Aorta (tissue), 5 donors: ENCODE data around the gene CRYBB1. TPM values are rescaled to one million over a fixed set of nuclear protein-coding genes. Genes with fewer than 3 reads are reported as not detected.
A peak's percentile ranks its signal among the peaks of the same experiment; 100 is the strongest.

Source experiments
- ATAC-seq: fragments of 200-7000 bp; cut with Tn5 transposase; one replicate; pipeline ENCODE4 v1.9.1; 2022; ENCODE audit warnings: moderate library complexity; ENCODE audit not compliant: low FRiP score
- DNase-seq, 2 donors: peaks; one replicate each; pipeline ENCODE4 v3.0.0-alpha.2; 2020
- H3K27ac ChIP-seq, 2 donors: one replicate each; pipeline ENCODE4 v1.5.1; 2013; ENCODE audit warnings: low read length in 2 of 2, mild to moderate bottlenecking in 2 of 2, moderate library complexity in 2 of 2, control low read depth in 1 of 2, inconsistent platforms in 1 of 2, low read depth in 1 of 2
- H3K27me3 ChIP-seq, 2 donors: one replicate each; pipeline ENCODE4 v1.6.1; 2013; ENCODE audit warnings: control low read depth in 1 of 2, low read length in 1 of 2, mild to moderate bottlenecking in 1 of 2, moderate library complexity in 1 of 2; ENCODE audit not compliant: insufficient read depth in 2 of 2, control insufficient read depth in 1 of 2
- H3K36me3 ChIP-seq, 2 donors: one replicate each; pipeline ENCODE4 v1.6.1; 2013; ENCODE audit warnings: control low read depth in 1 of 2, low read length in 1 of 2, mild to moderate bottlenecking in 1 of 2; ENCODE audit not compliant: insufficient read depth in 2 of 2, control insufficient read depth in 1 of 2
- H3K4me1 ChIP-seq, 2 donors: one replicate each; pipeline ENCODE4 v1.6.1; 2013; ENCODE audit warnings: low read length in 2 of 2, control low read depth in 1 of 2, mild to moderate bottlenecking in 1 of 2, moderate library complexity in 1 of 2; ENCODE audit not compliant: insufficient read depth in 2 of 2, control insufficient read depth in 1 of 2
- H3K4me3 ChIP-seq, 2 donors: one replicate each; pipeline ENCODE4 v1.5.1; 2013; ENCODE audit warnings: low read length in 2 of 2, control low read depth in 1 of 2, mild to moderate bottlenecking in 1 of 2
- H3K9me3 ChIP-seq: one replicate; pipeline ENCODE4 v1.6.1; 2013; ENCODE audit warnings: mild to moderate bottlenecking, low read length; ENCODE audit not compliant: control insufficient read depth
- WGBS, 2 donors: extraction: QIAGEN DNeasy Blood & Tissue Kit; methylation state at CpG; one replicate each; pipeline ENCODE4 v1.1.7; 2013; 5-methylcytosine and 5-hydroxymethylcytosine counted together
- intact Hi-C, 2 donors: fragments of 100-400 bp; cut with DNase I; formaldehyde crosslinking; loops; one replicate each; pipeline versions ENCODE4 v1.14.2 to v1.15.0; 2022
- polyA plus RNA-seq, 2 donors: library from polyadenylated mRNA; stranded (reverse); fragments of 200-250 nt; gene quantifications; one replicate each; pipeline ENCODE4 v1.2.3, GENCODE V29; 2013
- total RNA-seq, 2 donors: library from RNA; stranded (reverse); fragmentation: NEBNext Ultra II Directional; extraction: Animal tissue kit (Norgen Biotek cat#: 25700); gene quantifications; one replicate each; pipeline ENCODE4 v1.2.1, GENCODE V29; 2021
- donor health status: healthy with polysubstance abuse.
- donor health status: Bipolar disorder and iron deficiency.
- donor health status: DM: no; HTN: no; CAD: no.
- donor health status: DM: no; HTN: no; CAD: no.
- donor health status: DM: yes; HTN: yes; CAD: no.

The CRYBB1 gene
- total and polyA plus RNA-seq, 4 donors = 0.43 to 4.4 (median 1.4) TPM

DNA sequence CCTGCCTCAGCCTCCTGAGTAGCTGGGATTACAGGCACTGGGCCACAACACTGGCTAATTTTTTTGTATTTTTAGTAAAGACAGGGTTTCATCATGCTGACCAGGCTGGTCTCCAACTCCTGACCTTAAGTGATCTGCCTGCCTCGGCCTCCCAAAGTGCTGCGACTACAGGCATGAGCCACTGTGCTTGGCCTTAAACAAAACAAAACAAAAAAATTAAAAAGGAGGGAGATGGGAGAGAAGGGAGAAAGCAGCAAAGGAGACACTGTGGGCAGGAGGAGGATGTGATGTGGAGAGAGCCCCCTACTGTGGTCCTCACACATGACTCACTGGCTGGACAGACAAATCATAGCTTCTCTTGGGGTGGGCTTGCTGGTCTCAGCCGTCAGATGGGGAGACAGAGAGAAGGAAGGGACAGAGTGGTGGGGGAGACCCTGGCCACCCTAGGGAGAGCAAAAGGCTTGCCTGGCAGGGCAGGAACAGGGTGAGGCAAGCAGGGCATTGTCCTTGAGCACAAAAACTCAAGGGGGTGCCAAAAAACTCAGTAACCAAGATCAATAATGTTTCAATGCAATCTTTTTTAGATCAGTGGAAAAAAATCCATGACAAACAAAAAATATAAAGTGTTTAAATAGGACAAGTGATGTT, 59.5 kb downstream of the CRYBB1 start:
- Histone ChIP-seq H3K4me3 (no peak overlapping the region), H3K27me3 (no peaks in the 10 kb centered on the region), H3K27ac (no peak overlapping the region), H3K36me3 (no peaks in the 10 kb centered on the region), H3K9me3 (no peaks in the 10 kb centered on the region), H3K4me1 (no peaks in the 10 kb centered on the region)
- ATAC-seq (peak; percentile 29), DNase-seq (no peak)
- intact Hi-C loops = no loop called here
- WGBS, 2 donors = 22 to 25% methylated on average over 3 of the region's 3 CpGs

DNA sequence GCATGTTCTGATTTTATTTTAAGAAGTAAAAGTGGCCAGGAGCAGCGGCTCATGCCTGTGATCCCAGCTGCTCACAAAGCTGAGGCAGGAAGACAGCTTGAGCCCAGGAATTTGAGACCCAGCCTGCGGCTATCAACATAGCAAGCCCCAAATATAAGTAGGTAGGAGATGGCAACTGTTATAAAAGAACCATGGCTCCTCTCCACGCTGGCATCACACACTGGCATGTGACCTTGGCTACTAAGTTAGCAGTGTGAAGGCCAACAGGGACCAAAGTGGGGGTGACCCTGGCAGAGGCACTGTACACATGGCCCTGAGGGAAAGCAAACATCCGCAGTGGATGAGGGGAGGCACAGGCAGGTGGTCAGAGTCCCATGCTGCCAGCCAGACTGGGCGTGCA, 60.9 kb downstream of the CRYBB1 start:
- Histone ChIP-seq H3K27ac (no peak overlapping the region), H3K4me3 (no peak overlapping the region), H3K27me3 (no peaks in the 10 kb centered on the region), H3K9me3 (no peaks in the 10 kb centered on the region), H3K4me1 (no peaks in the 10 kb centered on the region), H3K36me3 (no peaks in the 10 kb centered on the region)
- WGBS, 2 donors = 77 to 87% methylated on average over 5 of the region's 5 CpGs
- DNase-seq (no peak), ATAC-seq (no peak)
- intact Hi-C loops = no loop called here

DNA sequence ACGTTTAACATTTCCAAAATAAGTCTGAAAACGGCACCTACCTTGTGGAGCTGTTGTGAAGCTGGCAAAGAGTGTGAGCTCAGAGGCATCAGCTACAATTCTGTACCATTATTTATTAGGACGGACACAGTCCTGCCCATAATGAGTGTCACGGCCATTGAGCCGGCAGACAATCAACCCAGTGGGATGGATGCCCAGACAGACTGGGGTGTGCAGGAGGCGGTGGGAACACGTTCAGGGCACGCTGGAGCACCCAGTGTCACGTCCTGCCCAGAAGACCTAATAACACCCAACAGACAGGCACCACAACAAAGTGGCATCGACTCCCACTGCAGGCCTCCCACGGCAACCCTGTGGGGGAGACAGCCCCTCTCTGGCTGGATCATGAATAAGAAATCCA, 62.3 kb downstream of the CRYBB1 start:
- Histone ChIP-seq H3K4me1 (no peaks in the 10 kb centered on the region), H3K4me3 (no peak overlapping the region), H3K27ac (no peak overlapping the region), H3K27me3 (no peaks in the 10 kb centered on the region), H3K36me3 (no peaks in the 10 kb centered on the region), H3K9me3 (no peaks in the 10 kb centered on the region)
- DNase-seq (no peak), ATAC-seq (no peak)
- intact Hi-C loops = no loop called here
- WGBS, 2 donors = 90 to 92% methylated on average over 11 of the region's 11 CpGs

DNA sequence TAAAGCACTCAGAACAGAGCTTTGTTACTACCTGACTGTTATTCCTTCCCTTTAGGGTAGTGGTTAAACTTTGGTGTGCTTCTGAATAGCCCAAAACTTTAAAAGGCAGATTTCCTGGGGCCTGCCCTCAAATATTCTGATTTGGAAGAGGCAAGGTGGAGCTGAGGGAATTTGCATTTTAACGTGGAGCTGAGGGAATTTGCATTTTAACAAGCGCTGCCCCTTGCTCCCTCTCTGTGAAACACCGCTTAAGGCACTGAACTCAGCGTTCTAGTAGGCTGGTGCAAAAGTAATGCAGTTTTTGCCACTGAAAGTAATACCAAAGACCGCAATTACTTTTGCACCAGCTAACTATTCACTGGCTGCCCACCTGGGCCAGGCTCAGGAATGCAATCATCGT, 62.9 kb downstream of the CRYBB1 start:
- Histone ChIP-seq H3K4me1 (no peaks in the 10 kb centered on the region), H3K27ac (no peak overlapping the region), H3K9me3 (no peaks in the 10 kb centered on the region), H3K36me3 (no peaks in the 10 kb centered on the region), H3K4me3 (no peak overlapping the region), H3K27me3 (no peaks in the 10 kb centered on the region)
- ATAC-seq = no peak
- WGBS, 2 donors = 80 to 84% methylated on average over 6 of the region's 6 CpGs
- DNase-seq = no peak
- intact Hi-C loops = no loop called here

DNA sequence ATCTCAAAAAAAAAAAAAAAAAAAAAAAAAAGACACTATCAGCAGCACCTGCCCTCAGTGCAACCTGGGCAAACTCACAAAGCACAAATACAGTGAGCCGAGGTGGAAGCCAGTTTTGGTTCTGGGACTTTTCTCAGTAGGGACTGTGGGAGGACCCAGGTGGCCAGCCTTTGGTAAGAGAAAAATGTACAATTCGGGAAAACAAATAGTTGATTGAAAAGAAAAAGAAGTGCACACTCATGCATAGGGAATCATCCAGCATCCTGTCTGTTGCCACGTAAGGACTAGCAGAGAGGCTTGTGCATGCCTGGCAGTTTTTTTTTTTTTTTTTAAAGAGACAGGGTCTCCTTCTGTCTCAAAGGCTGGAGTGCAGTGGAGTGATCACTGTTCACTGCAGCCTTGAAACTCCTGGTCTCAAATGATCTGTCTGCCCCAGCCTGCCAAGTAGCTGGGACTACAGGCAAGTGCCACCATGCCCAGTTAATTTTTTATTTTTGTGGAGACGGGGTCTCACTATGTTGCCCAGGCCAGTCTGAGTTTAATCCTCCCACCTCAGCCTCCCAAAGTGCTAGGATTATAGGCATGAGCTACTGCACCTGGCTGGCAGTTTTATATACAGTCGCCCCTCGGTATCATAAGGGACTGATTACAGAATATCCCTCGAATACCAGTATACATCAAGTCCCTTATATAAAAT, 64.6 kb downstream of the CRYBB1 start:
- no peaks in the 10 kb centered on the region for H3K4me1 ChIP-seq
- ATAC-seq = no peak
- DNase-seq = no peak
- H3K4me3 ChIP-seq = no peak overlapping the region
- no peak overlapping the region for H3K27ac ChIP-seq
- H3K27me3 ChIP-seq = no peaks in the 10 kb centered on the region
- 66 to 67% methylated on average over 7 of the region's 7 CpGs for WGBS, 2 donors
- intact Hi-C loops = no loop called here
- no peaks in the 10 kb centered on the region for H3K9me3 ChIP-seq
- no peaks in the 10 kb centered on the region for H3K36me3 ChIP-seq

- no peak overlapping the region for H3K27ac ChIP-seq
- H3K4me1 ChIP-seq = no peaks in the 10 kb centered on the region
- H3K4me3 ChIP-seq = no peak overlapping the region
- intact Hi-C loops = no loop called here
- no peak for DNase-seq
- H3K36me3 ChIP-seq = no peaks in the 10 kb centered on the region
- 61 to 82% methylated on average over 9 to 10 of the region's 10 CpGs for WGBS, 2 donors
- no peaks in the 10 kb centered on the region for H3K9me3 ChIP-seq
- H3K27me3 ChIP-seq = no peaks in the 10 kb centered on the region
- ATAC-seq = no peak
Observed at GRCh38 chr22:26552466-26552865, 65.4 kb downstream of the CRYBB1 start.

- Histone ChIP-seq H3K27ac (no peak overlapping the region), H3K9me3 (no peaks in the 10 kb centered on the region), H3K4me1 (no peaks in the 10 kb centered on the region), H3K27me3 (no peaks in the 10 kb centered on the region), H3K4me3 (no peak overlapping the region), H3K36me3 (no peaks in the 10 kb centered on the region)
- no peak for DNase-seq
- intact Hi-C loops = no loop called here
- ATAC-seq = no peak
- 90 to 94% methylated on average over 2 of the region's 2 CpGs for WGBS, 2 donors
Observed at GRCh38 chr22:26551568-26551967, 66.3 kb downstream of the CRYBB1 start.

- intact Hi-C loops = no loop called here
- DNase-seq (peak; percentile 76 to 87), ATAC-seq (peak; percentile 87)
- no peak overlapping the region for H3K4me3 ChIP-seq
- 13 to 15% methylated on average over 8 of the region's 8 CpGs for WGBS, 2 donors
- no peaks in the 10 kb centered on the region for H3K27me3 ChIP-seq
- H3K9me3 ChIP-seq = no peaks in the 10 kb centered on the region
- H3K27ac ChIP-seq = no peak overlapping the region
- no peaks in the 10 kb centered on the region for H3K4me1 ChIP-seq
- no peaks in the 10 kb centered on the region for H3K36me3 ChIP-seq
Observed at GRCh38 chr22:26550498-26551033, 67.3 kb downstream of the CRYBB1 start.

GRCh38 chr22:26549902-26550497, 67.8 kb downstream of the CRYBB1 start:
- H3K27ac ChIP-seq = no peak overlapping the region
- WGBS, 2 donors = 94 to 99% methylated on average over 4 of the region's 4 CpGs

More at GRCh38 chr22:26549902-26550497, 67.8 kb downstream of the CRYBB1 start:
- Histone ChIP-seq H3K9me3 (no peaks in the 10 kb centered on the region), H3K36me3 (no peaks in the 10 kb centered on the region), H3K4me1 (no peaks in the 10 kb centered on the region), H3K27me3 (no peaks in the 10 kb centered on the region), H3K4me3 (no peak overlapping the region)
- intact Hi-C loops = no loop called here
- DNase-seq (no peak), ATAC-seq (no peak)
